ENCODE measurements around the gene ADAM12.

DNA sequence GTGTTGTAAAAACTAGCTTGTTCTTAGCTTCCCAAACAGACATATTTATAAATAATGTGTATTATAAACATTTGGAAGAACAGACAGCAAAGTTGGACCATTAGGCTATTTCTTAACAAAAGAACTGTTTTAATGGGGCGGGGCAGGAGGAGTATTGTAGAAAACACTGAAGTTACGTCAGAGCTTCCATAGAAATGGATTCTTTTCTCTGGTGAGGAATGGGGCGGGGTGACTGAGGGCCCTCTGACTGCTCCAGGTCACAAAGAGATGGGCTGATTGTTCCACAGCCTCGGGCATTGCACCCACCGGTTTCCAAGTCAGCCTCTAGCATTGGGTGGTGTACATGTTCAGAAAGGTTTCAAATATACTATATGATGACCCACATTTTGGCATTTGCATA, 36.8 kb upstream of the ADAM12 start:
- TF ChIP-seq POLR2A (IDR thresholded peaks at IDR 0.05; ENCODE audit: low read depth): no peak
- no peak for TF ChIP-seq CTCF (IDR thresholded peaks at IDR 0.05)
- no peak for TF ChIP-seq EP300 (IDR thresholded peaks at IDR 0.05)
- no peak for TF ChIP-seq POLR2AphosphoS5 (IDR thresholded peaks at IDR 0.05)
